SK-N-MC (cell line): ENCODE results near the gene PTPRA.

Source experiments
- EZH2 ChIP-seq: fragments of 200-600 bp; sonication (generic); IDR thresholded peaks from one replicate; pipeline ENCODE4 v1.6.1; 2017; ENCODE audit warnings: antibody characterized with exemption
- FOXP2 ChIP-seq: optimal IDR thresholded peaks from 2 replicates; pipeline ENCODE3; 2011; ENCODE audit warnings: mild to moderate bottlenecking, moderate library complexity; ENCODE audit not compliant: insufficient read depth; ENCODE audit errors: extremely low read length, control extremely low read depth
- POLR2AphosphoS5 ChIP-seq: IDR thresholded peaks from 2 replicates; pipeline ENCODE4 v1.6.1; 2012; ENCODE audit warnings: mild to moderate bottlenecking, low read depth, low read length, borderline replicate concordance

- no peak for TF ChIP-seq EZH2
- no peak for TF ChIP-seq POLR2AphosphoS5
- no peak for TF ChIP-seq FOXP2
These were observed 75.7 kb downstream of the PTPRA start for GRCh38 chr20:2948968-2949367.
